ENCODE results near the gene HHEX.

- TF ChIP-seq CTCF (IDR thresholded peaks at IDR 0.05) (no peak), POLR2AphosphoS5 (IDR thresholded peaks at IDR 0.05) (no peak), POLR2A (IDR thresholded peaks at IDR 0.05) (no peak)
These were observed 1.2 kb upstream of the HHEX start for GRCh38 chr10:92688573-92688926.
